Stimulated activated CD8-positive, alpha-beta memory T cell treated with anti-CD3 and anti-CD28 coated beads, Interleukin-12 subunit alpha, Interleukin-12 subunit beta, amount 100 ng/mL, for 24 hours (primary cell): Measurements from ENCODE around the gene FGD5.

Experiments used
- DNase-seq: peaks from one replicate; pipeline ENCODE4 v3.0.0-alpha.2; 2020; ENCODE audit errors: extremely low read depth

The FGD5 gene

GRCh38 chr3:14933820-14934425 is 115.2 kb downstream of the FGD5 start:
- DNase-seq = no peak

GRCh38 chr3:14935592-14936345 is 117.0 kb downstream of the FGD5 start:
- no peak for DNase-seq

- no peak for DNase-seq
Observed at GRCh38 chr3:14938954-14939353, 120.2 kb downstream of the FGD5 start.

GRCh38 chr3:14941871-14942270 is 123.1 kb downstream of the FGD5 start:
- no peak for DNase-seq

- no peak for DNase-seq
Observed at GRCh38 chr3:14943042-14943441, 124.3 kb downstream of the FGD5 start.

GRCh38 chr3:14946236-14946635 is 127.5 kb downstream of the FGD5 start:
- no peak for DNase-seq

GRCh38 chr3:14946739-14947099 is 128.0 kb downstream of the FGD5 start:
- no peak for DNase-seq

- DNase-seq = peak; percentile 67
Observed at GRCh38 chr3:14947100-14947885, 128.5 kb downstream of the FGD5 start, which contains the start of gene NR2C2. Gene NR2C2, plus strand, starts transcription at chr3:14947583. Its CDS starts 56,332 bp downstream, at chr3:15003915.

- peak; percentile 90 for DNase-seq
Observed at GRCh38 chr3:14947886-14948608, 129.3 kb downstream of the FGD5 start.

GRCh38 chr3:14948609-14949038 is 129.9 kb downstream of the FGD5 start:
- no peak for DNase-seq

- DNase-seq = no peak
Observed at GRCh38 chr3:14949126-14949525, 130.4 kb downstream of the FGD5 start.

- no peak for DNase-seq
Observed at GRCh38 chr3:14950274-14950673, 131.5 kb downstream of the FGD5 start.

- no peak for DNase-seq
Observed at GRCh38 chr3:14957153-14957552, 138.4 kb downstream of the FGD5 start.

GRCh38 chr3:14957925-14958324 is 139.2 kb downstream of the FGD5 start:
- DNase-seq = no peak

GRCh38 chr3:14959359-14959943 is 140.7 kb downstream of the FGD5 start:
- no peak for DNase-seq

- no peak for DNase-seq
Observed at GRCh38 chr3:14962762-14963161, 144.0 kb downstream of the FGD5 start.

GRCh38 chr3:14967285-14967684 is 148.5 kb downstream of the FGD5 start:
- no peak for DNase-seq

- DNase-seq = no peak
Observed at GRCh38 chr3:14969671-14970070, 150.9 kb downstream of the FGD5 start.

GRCh38 chr3:14976317-14976716 is 157.6 kb downstream of the FGD5 start:
- DNase-seq = no peak

- DNase-seq = no peak
Observed at GRCh38 chr3:14980689-14981088, 161.9 kb downstream of the FGD5 start.
